ENCODE data around the gene EML3. TPM values are rescaled to one million over a fixed set of nuclear protein-coding genes. Genes with fewer than 3 reads are reported as not detected.

The EML3 gene
- total and polyA plus RNA-seq, 2 of the 13 experiments (the other 11 are each of a cell fraction or from before 2014, with no cell fraction given) = 10.6 to 12.3 TPM

DNA sequence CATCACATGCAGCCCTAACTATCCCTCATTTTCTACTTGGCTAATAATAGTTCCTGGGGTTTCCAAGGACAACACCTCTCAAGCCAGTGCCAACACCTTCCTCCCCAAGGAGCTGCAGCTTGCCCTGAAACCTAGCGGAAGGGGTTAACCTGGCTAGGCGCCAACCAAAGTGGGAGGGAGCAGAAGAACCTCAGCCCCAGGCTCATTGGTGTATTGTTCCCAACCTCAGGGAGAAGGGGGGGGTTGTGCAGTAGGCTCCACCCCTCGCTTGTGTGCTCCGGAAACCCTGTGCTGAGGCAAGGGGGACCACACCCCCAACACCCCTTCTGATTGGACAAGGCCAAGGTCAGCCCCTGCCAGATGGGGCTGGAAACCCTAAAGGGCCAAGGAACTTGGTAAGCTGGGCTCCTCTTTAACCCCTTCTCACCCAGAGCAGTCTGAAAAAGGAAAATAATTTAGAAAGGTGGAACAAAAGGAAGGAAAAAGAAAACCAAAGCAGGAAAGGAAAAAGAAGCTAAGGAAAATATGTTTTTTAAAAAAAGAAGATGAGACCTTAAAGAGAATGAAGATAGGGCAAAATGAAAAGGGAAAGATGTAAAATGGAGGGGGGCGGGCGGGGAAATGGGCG lies 13.4 kb downstream of the EML3 start (continued):
- TF ChIP-seq, protein P1, sequence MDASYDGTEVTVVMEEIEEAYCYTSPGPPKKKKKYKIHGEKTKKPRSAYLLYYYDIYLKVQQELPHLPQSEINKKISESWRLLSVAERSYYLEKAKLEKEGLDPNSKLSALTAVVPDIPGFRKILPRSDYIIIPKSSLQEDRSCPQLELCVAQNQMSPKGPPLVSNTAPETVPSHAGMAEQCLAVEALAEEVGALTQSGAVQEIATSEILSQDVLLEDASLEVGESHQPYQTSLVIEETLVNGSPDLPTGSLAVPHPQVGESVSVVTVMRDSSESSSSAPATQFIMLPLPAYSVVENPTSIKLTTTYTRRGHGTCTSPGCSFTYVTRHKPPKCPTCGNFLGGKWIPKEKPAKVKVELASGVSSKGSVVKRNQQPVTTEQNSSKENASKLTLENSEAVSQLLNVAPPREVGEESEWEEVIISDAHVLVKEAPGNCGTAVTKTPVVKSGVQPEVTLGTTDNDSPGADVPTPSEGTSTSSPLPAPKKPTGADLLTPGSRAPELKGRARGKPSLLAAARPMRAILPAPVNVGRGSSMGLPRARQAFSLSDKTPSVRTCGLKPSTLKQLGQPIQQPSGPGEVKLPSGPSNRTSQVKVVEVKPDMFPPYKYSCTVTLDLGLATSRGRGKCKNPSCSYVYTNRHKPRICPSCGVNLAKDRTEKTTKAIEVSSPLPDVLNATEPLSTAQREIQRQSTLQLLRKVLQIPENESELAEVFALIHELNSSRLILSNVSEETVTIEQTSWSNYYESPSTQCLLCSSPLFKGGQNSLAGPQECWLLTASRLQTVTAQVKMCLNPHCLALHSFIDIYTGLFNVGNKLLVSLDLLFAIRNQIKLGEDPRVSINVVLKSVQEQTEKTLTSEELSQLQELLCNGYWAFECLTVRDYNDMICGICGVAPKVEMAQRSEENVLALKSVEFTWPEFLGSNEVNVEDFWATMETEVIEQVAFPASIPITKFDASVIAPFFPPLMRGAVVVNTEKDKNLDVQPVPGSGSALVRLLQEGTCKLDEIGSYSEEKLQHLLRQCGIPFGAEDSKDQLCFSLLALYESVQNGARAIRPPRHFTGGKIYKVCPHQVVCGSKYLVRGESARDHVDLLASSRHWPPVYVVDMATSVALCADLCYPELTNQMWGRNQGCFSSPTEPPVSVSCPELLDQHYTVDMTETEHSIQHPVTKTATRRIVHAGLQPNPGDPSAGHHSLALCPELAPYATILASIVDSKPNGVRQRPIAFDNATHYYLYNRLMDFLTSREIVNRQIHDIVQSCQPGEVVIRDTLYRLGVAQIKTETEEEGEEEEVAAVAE (CRISPR knock-in tag; IDR thresholded peaks at IDR 0.05; ENCODE audit: borderline replicate concordance) = peak; percentile 88; the same call in 1 of the 2 replicates
- TF ChIP-seq SYNCRIP (IDR thresholded peaks at IDR 0.05; ENCODE audit: insufficient read depth, low read depth, low read length) = no peak
- TF ChIP-seq, protein P2, sequence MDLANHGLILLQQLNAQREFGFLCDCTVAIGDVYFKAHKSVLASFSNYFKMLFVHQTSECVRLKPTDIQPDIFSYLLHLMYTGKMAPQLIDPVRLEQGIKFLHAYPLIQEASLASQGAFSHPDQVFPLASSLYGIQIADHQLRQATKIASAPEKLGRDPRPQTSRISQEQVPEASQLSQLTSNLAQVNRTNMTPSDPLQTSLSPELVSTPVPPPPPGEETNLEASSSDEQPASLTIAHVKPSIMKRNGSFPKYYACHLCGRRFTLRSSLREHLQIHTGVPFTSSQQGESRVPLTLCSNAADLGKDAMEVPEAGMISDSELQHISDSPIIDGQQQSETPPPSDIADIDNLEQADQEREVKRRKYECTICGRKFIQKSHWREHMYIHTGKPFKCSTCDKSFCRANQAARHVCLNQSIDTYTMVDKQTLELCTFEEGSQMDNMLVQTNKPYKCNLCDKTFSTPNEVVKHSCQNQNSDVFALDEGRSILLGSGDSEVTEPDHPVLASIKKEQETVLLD (CRISPR knock-in tag; IDR thresholded peaks at IDR 0.05; ENCODE audit: low read depth) = no peak
- TF ChIP-seq ZNF10 (CRISPR knock-in tag; IDR thresholded peaks at IDR 0.05; ENCODE audit: borderline replicate concordance, low read depth) = no peak
- TF ChIP-seq NFYC (CRISPR knock-in tag; IDR thresholded peaks at IDR 0.05) = peak; percentile 90
- no peak for TF ChIP-seq RAD21 (CRISPR knock-in tag; IDR thresholded peaks at IDR 0.05)
- peak; percentile 48; the same call in 1 of the 2 replicates for TF ChIP-seq ATF1 (CRISPR knock-in tag; IDR thresholded peaks at IDR 0.05)
- no peak for TF ChIP-seq ZNF484 (CRISPR knock-in tag; IDR thresholded peaks at IDR 0.05; ENCODE audit: borderline replicate concordance, low read depth)
- 0 out of 2 replicates have a peak, but pooled peaks have one; percentile 46 for TF ChIP-seq ARNT2 (CRISPR knock-in tag; IDR thresholded peaks at IDR 0.05; ENCODE audit: low read depth)
- TF ChIP-seq ZNF510 (CRISPR knock-in tag; IDR thresholded peaks at IDR 0.05; ENCODE audit: low read depth) = no peak
- TF ChIP-seq ZSCAN25 (CRISPR knock-in tag; IDR thresholded peaks at IDR 0.05) = no peak
- no peak for TF ChIP-seq ZFP62 (CRISPR knock-in tag; IDR thresholded peaks at IDR 0.05)
- TF ChIP-seq PITX1 (CRISPR knock-in tag; IDR thresholded peaks at IDR 0.05) = peak; percentile 37; the same call in 1 of the 2 replicates
- TF ChIP-seq, protein P3, sequence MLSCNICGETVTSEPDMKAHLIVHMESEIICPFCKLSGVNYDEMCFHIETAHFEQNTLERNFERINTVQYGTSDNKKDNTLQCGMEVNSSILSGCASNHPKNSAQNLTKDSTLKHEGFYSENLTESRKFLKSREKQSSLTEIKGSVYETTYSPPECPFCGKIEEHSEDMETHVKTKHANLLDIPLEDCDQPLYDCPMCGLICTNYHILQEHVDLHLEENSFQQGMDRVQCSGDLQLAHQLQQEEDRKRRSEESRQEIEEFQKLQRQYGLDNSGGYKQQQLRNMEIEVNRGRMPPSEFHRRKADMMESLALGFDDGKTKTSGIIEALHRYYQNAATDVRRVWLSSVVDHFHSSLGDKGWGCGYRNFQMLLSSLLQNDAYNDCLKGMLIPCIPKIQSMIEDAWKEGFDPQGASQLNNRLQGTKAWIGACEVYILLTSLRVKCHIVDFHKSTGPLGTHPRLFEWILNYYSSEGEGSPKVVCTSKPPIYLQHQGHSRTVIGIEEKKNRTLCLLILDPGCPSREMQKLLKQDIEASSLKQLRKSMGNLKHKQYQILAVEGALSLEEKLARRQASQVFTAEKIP (CRISPR knock-in tag; IDR thresholded peaks at IDR 0.05; ENCODE audit: borderline replicate concordance) = no peak
- no peak for TF ChIP-seq PHF8 (CRISPR knock-in tag; IDR thresholded peaks at IDR 0.05)
- peak; percentile 58 for TF ChIP-seq U2AF1 (optimal IDR thresholded peaks at IDR 0.05; ENCODE audit: low read depth, low read length)
- peak; percentile 59; the same call in 1 of the 2 replicates for TF ChIP-seq DMAP1 (CRISPR knock-in tag; IDR thresholded peaks at IDR 0.05)
- TF ChIP-seq, protein P4, sequence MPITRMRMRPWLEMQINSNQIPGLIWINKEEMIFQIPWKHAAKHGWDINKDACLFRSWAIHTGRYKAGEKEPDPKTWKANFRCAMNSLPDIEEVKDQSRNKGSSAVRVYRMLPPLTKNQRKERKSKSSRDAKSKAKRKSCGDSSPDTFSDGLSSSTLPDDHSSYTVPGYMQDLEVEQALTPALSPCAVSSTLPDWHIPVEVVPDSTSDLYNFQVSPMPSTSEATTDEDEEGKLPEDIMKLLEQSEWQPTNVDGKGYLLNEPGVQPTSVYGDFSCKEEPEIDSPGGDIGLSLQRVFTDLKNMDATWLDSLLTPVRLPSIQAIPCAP (CRISPR knock-in tag; IDR thresholded peaks at IDR 0.05; ENCODE audit: low read depth) = no peak
- TF ChIP-seq, protein P5, sequence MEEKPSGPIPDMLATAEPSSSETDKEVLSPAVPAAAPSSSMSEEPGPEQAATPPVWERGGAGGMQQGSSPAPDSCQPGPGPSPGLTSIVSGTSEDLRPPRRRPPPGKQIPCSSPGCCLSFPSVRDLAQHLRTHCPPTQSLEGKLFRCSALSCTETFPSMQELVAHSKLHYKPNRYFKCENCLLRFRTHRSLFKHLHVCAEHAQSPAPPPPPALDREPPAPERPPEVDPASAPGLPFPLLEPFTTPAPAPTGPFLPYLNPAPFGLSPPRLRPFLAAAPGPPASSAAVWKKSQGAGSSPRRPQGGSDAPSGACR (CRISPR knock-in tag; IDR thresholded peaks at IDR 0.05) = no peak

Data from HepG2 (cell line).